CD4-positive, alpha-beta T cell treated with Interleukin-6 for 4 hours (primary cell): Measurements from ENCODE around the gene HSD17B2.

Experiments
- DNase-seq: peaks from one replicate; pipeline ENCODE4 v3.0.0-alpha.2; 2020; ENCODE audit warnings: mixed read lengths

Gene HSD17B2

DNA sequence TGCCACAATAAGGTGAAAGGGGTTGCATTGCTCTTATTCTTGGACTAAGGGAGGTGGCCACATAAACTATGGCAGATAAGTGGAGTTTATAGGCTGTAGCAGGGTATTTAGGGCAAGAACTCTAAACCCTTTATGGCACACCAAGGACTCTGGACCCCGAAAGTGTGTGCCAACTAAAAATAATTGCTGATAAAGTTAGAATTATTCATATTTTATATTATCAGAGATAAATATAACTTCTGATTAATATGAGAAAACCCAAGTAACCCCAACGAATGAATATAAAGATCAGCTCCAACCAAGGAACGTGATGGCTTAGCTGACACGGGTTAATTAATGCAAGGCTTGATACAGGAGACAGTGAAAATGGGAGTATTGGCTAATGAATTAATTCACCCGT, 15.0 kb upstream of the HSD17B2 start:
- DNase-seq: no peak

DNA sequence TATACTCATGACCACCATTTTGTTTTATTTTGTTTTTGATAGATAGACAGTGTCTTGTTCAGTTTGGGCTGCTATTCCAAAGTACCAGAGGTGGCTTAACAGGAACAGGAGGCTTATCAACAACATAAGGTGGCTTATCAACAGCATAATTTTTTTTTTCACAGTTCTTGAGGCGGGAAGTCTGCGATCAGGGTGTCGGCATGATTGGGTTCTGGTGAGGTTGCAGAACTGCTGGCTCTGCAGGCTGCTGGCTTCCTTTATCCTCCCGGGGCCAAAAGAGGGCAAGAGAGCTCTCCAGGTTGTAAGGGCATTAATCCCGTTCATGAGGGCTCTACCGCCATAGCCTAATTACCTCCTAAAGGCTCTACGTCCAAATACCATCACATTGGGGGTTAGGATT, 11.8 kb upstream of the HSD17B2 start:
- no peak for DNase-seq

DNA sequence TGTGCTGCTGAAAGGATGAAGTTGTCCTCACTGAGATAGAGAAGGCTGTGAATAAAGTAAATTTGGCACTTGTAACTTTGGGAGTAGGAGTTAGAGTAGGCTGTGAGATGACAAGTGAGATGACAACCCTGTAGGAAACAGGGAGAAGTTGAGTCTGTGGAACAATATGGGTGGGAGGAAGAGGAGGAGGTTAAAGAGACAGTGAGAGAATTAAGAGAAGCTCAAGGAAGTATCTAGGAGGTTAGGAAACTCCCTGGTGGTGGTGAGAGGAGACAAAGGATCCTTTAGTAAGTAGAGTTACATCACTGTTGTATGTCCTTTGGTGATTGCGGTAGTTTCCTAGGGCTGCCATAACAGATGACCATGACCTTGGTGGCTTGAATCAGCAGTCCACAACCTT, 10.7 kb upstream of the HSD17B2 start:
- DNase-seq: no peak

DNA sequence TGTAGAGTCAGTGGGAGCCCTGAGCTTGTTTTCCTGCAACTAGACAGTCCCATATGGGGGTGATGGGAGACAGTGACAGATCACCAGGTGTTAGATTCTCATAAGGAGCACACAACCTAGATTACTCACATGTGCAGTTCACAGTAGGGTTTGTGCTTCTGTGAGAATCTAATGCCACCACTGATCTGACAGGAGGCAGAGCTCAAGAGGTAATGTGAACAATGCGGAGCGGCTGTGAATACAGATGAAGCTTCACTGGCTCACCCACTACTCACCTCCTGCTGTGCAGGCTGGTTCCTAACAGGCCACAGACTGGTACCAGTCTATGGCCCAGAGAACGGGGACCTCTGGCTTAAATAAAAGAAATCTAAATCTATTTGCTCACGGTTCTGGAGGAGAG, 10.2 kb upstream of the HSD17B2 start:
- no peak for DNase-seq

DNA sequence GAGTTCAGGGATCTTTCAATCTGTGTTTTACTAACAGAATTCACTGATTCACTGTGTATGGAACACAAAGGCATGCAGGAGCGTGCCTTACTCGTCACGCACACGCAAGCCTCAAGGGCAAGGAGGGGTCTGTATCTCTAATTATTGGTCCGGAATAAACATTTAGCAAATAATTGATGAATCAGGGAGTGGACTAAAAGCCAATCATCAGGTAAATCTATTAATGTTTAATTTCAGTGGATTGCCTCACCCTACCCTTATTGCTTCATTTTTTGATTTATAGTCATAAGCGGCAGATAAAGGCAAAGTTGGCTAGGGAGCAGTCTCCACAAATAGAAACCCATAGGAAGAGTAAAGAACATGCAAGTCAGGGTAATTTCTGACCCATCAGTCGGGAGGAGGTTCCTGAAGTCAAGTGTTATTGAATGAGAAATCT, 7.4 kb upstream of the HSD17B2 start:
- no peak for DNase-seq

DNA sequence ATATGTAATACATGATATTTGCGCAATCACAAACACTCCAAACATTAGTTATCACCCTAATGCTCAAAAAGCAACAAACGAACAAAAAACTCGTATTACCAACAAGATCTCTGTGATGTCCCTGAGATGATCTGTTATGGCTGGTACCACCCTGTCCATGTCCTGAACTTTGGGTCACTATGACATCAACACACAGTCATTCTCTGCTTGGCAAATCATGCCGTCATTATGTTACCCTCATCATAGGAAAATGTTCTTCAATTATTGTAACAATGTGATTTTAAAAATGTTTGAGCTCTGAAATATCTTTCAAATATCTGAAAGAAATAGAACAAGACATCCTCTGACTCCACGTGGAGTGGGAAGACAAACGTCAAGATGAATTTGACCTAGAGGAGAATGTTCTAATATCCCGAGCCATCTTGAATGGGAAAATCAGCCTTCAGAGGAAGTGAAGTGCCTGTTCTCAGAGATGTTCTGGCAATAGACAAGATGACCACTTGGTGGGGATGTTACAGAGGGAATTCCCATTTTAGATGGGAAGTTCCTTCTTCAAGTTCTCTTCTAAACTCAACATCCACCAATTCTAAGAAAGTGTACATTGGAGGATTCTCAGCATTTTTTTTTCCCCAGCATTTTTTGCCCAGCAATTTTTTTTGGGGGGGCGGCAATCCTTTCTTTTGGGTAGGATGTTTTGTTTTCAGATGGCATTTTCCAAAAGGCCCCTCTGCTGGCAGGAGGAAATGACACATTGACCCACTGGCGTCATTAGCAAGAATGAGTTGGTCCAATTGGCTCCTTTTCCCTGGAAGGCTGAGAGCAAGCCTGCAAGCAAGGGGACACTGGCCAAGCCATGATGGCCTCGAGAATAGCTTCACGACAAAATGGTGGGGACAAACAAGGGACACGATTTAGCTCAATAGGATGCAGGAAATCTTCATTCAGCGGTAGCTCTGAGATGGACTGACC, 3.7 kb upstream of the HSD17B2 start:
- DNase-seq: no peak

DNA sequence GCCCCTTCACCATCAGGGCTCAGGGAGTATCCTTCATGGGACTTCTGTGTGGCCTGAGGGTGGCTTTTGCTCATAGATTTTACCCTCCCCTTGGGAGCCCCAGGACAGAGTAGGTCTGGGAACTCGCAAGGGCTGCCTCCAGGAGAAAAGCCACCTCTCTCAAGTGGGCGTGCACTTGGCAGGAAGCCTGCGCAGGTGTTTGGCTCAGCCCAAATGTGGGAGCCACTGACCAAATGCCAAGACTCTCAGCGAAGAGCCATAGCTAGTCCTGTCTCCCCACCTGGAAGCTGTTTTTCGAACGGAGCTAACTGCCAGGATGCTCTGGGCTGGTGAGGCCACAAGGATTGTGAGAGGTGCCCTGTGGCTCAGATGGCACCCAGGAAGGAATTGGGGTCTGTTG, 2.0 kb upstream of the HSD17B2 start:
- DNase-seq: no peak

DNA sequence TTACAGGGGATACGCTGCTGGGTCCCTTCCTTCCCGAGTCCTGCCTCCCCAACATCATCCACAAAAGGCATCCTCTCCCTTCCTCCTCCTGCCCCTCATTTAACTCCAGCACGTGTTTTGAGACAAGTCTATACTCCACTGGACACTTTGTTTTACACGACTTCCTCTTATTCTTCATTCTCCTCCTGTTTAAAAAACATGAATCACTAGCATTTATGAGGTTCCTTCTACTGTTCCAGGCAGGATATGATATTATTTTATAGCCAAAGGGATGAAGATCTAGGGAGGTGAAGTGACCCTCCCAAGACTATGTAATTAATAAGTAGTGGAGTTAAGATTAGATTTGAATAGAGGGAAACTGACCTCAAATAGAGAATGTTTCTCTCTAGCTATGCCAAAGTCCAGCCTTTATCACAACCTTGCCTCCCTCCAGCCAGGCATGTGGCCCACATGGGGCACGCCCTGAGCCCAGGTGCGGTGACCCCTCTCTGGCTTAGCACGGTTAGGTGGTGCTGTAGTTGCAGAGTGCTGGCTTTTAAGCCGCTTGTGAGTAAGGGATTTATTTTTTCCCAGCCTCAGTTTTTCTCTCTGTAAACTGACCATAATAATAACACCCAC, 1.3 kb upstream of the HSD17B2 start:
- DNase-seq: no peak

DNA sequence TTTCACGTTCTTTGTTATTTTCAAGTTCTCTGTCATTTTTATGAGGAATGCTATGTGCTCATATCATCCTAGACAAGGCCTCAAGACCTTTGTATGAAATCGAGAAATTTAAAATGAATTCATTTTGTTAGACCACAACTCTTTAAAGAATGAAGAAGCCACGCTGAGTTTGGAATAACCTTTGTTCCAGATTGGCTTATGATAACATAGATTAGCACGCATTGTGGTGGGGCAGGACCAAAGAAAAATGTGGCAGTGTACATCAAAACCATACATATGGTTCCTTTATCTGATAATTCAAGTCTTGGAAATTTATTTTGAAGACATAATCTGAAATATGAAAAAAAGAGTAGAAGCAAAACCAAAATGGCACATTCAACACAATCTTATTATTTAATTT, 2.2 kb downstream of the HSD17B2 start:
- no peak for DNase-seq

DNA sequence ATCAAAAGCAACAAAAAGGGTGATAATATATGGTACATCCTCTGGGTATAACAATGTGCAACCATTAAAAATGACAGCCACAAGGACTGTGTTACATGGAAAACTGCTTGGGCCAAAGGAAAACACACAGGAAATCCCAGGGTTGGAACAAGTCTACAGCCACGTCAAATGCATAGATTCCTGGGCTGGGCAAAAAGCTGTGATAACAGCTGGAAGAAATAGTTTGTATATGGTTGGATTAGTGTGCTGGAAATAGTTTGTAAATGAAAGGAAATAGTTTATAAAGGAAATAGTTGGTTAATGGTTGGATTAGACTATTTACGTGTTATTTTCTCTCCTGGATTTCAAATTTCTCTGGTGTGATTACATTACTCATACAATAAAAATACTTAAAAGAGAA, 2.6 kb downstream of the HSD17B2 start:
- no peak for DNase-seq

DNA sequence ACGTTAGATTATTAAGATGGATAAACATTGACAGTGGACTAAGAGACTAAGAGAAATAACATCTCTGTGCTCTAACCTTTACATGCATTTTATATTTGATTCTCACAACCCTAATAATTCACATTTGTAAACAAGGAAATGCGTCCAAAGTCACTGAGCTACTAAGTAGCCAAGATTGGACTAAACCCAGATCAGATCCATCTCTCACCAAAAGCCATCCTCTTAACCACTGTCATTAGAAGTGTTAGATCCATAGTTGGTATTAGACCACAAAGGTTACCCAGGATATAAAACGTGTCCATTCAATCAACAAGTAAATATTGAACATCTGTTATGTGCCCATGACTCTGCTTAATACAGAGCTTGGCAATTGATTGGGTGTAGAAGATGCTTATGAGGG, 5.2 kb downstream of the HSD17B2 start:
- DNase-seq: no peak

DNA sequence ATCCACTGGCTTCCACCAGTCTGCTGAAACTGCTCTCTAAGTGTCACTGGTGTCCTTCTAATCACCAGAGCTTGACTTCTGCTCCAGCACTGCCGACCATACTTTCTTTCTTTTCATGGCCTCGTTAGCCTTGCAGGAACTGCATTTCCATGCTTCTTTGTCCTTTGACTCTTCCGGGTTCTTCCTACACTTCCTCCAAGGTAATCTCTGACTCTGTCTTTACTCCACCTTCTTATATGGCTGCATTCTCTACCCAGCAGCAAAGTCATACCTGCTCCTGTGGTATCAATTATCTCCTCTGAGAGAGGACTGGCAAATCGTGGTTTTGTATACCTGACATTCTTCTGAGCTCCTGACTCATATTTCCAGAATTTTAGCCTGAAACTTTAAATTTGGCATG, 6.5 kb downstream of the HSD17B2 start:
- no peak for DNase-seq

DNA sequence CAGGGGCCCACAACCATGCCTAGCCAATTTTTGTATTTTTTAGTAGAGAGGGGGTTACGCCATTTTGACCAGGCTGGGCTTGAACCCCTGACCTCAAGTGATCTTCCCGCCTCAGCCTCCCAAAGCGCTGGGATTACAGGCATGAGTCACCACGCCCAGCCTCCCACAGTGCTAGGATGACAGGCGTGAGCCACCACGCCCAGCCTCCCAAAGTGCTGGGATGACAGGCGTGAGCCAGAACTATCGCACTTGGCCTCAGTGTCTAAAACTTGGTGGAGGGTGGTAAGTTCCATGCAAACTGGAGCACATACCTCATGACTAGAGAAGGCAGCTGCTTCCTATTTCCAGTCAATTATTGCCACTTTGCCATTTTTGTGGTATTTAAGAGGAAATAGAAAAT, 7.1 kb downstream of the HSD17B2 start:
- no peak for DNase-seq

DNA sequence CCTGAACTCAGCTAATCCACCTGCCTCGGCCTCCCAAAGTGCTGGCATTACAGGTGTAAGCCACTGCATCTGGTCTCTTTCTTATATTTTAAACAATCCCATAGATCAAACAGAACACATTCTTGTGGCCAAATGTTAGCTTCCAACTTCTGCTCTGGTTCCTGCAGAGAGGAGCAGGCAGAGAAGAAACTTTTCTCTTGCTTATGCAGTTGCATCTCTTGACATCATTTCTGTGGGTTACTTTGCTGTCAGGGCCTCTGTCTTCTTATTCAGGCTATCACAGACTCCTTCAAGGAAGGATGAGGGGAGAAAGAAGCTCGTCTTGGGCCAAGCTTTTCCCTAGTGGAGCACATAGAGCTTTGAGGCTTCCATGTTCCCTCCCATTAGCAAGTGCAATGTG, 7.8 kb downstream of the HSD17B2 start:
- DNase-seq: no peak

DNA sequence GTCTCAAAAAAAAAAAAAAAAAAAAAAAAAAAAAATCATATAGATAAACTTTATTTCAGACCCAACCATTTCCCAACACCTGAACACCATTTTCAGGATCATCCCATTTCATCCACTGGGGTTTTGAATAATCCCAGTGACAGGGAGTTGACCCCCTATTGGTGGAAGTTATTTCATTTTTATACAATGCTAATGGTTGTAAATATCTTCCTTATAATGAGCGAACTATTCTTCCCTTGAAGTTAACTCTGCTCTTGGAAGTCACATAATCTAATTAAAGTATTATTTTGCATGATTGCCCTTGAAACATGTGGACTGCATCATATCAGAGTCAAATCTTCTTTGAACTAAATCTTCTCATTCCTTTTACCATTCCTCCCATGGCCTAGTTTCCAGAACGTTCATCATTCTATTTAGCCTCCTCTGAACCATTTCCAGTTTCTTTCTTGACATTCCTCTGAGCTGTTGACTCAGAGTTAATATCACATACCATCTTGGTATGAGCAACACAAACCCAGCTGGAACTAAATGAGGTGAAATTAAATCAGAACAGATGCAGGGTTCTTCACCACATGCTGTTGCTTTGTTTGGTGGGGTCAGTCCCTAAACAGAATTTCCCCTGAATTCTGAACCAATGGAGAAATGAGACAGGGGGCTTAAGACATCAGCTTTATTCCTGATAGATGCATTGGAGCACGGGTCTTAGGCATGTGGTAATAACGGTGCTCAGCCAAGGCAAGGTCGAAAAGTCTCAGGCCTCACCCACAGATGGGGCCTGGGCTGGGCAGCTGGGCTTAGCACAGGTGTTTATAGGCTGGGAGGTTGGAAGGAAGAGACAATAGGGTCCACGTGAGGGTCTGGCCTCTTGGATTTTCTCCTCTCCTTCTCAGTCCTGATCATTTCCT, 8.9 kb downstream of the HSD17B2 start:
- DNase-seq: no peak

DNA sequence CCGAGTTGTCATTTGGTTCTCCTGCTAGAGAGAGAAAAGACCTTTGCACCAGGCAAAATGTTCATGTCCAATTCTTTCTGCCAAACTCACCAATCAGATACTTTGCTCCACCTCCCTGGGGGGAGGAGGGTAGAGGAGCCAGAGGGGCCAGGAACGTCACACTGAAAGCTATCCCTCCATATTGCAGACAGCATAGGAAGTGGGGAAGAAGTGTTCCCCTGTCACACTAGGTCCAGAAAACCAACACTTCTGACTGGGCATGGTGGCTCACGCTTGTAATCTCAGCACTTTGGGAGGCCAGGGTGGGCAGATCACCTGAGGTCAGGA, 9.5 kb downstream of the HSD17B2 start:
- DNase-seq: no peak

DNA sequence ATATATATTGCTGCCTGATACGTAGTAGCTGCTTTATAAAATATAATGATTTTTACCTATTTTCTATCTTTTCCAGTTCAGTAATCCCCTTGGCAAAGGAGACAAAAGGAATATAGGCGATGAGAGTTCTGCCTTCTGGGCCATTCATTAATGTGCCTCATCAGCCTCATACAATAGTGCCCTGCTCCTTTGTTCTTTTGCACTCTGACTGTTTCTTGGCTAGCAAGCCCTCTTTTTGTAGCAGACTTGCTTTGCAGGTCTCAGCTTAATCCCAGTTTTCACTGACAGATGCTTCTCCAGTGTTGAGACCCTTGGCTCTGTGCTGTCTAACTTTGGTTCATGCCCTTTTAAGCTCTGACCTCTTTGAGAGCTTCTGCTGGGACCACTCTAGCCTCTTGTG, 10.4 kb downstream of the HSD17B2 start:
- DNase-seq: no peak

DNA sequence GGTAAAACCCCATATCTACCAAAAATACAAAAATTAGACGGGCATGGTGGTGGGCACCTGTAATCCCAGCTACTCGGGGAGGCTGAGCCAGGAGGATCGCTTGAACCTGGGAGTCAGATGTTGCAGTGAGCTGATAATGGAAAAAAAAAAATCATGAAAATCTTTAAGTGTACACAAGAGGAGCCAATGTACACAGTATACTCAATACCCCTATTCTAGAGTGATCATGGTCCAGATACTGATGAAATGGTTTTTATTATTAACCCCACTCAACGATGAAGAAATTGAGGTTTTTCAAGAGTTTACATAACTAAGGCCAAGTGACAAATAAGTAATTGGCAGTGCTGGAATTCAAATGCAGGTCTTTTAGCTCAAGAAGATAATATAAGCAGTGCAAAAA, 11.5 kb downstream of the HSD17B2 start:
- DNase-seq: no peak

DNA sequence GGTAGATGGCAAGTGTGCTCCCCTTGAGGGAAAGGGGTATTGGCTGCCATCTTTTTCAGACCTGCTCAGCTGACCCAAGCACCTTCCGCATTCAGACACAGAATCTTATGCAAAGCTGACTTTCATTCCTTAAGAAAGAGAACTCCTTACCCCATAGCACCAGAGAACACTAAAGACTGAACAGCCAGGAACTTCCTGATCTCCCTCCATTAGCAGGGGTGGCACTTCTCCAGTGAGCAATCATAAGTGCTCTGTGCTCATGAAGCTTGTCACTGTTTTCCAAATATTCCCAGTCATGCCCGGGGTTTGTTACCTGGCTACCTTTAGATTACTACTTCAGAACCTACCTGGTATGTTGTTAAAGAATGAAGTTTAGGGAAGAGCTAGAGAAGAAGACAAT, 11.9 kb downstream of the HSD17B2 start:
- DNase-seq: no peak

DNA sequence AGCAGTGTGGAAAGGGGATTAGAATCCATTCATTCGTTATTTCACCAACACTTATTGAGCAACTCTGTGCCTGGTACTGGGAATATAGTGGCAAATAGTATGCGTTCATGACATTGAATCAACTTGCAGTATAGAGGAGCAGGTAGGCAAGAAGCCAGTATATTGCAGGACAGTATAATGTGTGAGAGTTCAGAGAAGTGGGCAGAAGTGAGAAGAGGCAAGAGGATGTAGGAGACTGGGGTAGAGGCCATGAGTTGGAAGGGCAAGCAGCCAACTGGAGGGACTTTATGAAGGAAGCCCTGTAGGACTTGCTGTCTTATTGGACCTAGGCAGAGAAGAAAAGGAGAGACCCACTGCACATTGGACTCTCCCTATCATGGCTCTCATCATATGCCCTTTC, 12.3 kb downstream of the HSD17B2 start:
- DNase-seq: no peak

DNA sequence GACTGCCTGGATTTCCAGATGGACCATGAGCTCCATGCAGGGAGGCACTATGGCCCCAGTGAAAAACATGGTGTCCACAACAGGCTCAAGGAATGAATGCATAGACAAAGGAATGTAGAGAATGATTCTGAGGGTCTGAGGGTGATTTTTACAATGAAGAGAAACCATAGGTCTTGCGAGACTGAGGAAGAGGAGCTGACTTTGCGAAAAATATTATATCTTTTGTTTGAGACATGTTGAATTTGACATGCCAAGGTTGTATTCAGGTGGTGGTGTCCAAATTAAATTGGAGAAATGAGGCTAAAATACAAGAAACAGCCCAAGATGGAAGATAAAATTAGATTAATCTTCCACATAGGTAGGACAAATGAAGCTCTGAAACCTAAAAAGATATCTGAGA, 12.7 kb downstream of the HSD17B2 start:
- no peak for DNase-seq

DNA sequence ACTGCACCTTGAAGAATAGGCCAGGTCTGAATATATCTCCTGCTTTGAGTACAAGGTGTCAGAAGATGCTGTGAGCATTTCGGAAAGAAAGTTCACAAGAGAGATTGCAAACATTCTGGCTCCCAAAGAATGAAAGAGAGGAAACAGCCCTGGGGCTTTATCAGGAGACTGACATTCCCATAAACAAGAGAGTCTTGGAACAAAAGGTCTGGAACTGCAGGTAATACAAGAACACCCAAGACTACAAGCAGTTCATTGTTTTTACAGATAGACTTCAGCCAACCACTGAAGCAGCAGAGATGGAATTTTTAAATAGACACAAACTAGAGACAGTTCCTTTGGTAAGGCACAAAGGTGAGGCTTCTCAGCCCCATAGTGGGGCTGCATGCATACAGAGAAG, 14.4 kb downstream of the HSD17B2 start:
- no peak for DNase-seq

DNA sequence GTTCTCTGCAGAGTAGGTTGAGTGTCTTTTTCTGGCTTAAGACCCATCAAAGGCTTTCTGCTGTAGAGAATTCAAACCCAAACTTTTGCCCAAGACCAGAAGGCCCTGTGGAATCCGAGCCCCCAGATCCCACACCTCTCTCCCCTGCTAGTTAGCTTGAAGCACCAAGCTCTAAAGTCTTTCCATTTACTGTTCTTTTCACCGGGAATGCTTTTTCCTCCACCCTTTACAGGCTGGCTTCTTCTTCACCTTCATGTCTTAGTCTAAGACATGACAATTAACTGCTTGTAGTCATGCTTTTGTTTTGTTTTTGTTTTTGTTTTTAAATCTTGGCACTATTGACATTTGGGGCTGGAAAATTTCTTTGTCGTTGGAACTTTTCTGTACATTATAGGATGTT, 15.5 kb downstream of the HSD17B2 start:
- no peak for DNase-seq

DNA sequence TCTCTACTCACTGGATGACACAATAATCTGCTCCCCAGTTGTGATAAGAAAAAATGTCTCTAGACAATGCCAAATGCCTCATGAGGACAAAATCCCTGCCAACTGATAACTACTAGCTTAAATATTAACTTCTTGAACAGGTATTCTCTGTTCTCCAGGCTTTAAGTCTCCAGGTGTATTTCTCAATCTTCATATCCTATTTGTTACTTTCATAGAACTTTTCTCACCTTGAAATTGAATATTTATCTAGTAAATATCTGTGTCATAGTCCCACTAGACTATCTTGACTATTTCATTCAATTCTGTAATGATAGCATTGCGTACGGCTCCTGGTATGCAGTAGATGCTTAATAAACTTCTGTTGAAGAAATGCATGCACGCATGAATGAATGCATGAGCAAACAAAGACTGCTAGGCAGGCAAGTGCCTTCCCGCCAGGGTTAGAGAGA, 15.9 kb downstream of the HSD17B2 start:
- DNase-seq: no peak
